ENCODE measurements around the gene OGFR.

DNA sequence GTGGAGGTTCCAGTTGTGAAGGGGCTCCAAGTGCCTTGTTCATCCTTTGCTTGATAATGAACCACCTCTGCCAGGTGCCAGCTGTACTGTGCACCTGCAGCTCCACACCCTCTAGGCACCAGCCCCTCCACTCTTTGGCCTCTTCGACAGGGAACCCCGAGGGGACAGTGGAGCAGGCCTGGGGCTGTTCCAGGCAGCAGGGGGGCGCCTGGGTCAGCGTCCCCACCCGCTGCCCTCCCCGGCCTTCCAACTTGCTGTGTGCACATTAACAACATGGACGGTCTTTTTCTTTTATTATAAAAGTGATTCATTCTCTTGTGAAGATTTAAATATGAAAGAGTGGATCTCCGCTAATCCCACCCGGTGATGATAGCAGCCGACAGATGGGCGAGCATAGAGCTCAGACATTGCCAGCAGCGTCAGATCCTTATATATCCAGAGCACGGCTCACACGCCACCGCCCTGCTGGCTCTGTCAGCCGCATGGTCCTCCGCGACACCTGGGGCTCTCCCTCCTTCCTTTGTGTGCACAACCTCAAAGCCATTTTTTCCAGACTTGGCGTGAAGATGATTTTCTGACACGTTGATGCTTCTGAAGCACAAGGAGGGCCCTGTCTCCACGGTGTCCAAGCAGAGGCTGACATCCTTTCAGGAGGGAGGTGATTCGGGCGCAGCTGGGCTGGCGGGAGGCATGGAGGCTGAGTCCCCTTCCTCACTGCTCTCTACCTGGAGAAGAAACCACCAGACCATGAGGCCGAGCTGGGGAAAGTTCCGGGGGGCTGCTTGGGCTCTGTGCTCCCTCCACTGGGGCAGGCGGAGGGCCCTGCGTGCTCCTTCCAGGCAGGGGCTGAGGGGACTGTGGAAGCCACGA is 30.6 kb upstream of the OGFR start:
- TF ChIP-seq, protein P1, sequence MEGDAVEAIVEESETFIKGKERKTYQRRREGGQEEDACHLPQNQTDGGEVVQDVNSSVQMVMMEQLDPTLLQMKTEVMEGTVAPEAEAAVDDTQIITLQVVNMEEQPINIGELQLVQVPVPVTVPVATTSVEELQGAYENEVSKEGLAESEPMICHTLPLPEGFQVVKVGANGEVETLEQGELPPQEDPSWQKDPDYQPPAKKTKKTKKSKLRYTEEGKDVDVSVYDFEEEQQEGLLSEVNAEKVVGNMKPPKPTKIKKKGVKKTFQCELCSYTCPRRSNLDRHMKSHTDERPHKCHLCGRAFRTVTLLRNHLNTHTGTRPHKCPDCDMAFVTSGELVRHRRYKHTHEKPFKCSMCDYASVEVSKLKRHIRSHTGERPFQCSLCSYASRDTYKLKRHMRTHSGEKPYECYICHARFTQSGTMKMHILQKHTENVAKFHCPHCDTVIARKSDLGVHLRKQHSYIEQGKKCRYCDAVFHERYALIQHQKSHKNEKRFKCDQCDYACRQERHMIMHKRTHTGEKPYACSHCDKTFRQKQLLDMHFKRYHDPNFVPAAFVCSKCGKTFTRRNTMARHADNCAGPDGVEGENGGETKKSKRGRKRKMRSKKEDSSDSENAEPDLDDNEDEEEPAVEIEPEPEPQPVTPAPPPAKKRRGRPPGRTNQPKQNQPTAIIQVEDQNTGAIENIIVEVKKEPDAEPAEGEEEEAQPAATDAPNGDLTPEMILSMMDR (conservative IDR thresholded peaks at IDR 0.05; ENCODE audit: low read depth, low read length), result no peak
- TF ChIP-seq EZH2 (IDR thresholded peaks at IDR 0.05; ENCODE audit: borderline replicate concordance, low read depth, low read length, poor library complexity, severe bottlenecking), result no peak
